Epidermal melanocyte (primary cell): Measurements from ENCODE around the gene KBTBD4.
"Not testable (repeated sequence)": the region's sequence is repeated elsewhere in the genome, so short reads cannot be mapped to it uniquely, and the experiment has no call there.

Experiments used
- DNase-seq: peaks from one replicate; pipeline ENCODE4 v3.0.0; 2011; ENCODE audit warnings: low spot score; ENCODE audit not compliant: insufficient read length

Gene KBTBD4

DNA sequence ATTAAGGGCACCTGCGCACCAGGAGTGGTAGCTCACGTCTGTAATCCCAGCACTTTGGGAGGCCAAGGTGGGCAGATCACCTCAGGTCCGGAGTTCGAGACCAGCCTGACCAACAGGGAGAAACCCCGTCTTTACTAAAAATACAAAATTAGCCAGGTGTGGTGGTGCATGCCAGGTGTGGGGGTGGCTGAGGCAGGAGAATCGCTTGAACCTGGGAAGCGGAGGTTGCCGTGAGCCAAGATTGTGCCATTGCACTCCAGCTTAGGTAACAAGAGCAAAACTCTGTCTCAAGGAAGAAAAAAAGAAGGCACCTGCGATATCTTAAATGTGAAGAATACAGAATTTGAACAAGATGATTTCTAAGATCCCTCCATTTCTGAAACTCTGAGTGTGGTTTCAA is 52.7 kb downstream of the KBTBD4 start:
- not testable (repeated sequence) for DNase-seq

DNA sequence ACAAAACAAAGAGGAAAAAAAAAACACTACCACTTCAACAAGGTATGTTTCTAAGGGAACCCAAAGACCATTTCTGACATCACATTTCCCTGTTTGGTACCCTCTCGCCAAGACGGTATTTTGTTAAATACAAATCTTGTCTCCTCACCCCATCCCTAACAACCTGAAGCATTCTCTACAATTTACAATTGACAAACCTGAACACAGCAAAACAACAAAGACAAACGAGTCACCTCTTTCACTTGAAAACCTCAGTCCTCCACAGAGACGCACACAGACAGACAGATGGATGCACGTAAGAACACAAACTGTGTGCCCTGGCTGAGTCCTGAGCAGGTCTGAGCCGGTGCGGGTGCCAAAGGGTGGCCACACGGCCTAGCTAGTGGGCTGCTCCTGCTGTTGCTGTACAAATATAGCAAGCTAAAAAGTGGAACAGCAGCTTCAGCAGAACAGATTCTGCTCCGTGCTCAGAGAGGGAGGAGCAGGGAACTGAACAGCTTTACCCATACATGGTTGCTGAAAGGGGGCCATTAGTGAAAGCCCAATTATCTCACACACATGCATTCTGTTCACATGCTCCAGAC is 54.4 kb downstream of the KBTBD4 start:
- no peak for DNase-seq

DNA sequence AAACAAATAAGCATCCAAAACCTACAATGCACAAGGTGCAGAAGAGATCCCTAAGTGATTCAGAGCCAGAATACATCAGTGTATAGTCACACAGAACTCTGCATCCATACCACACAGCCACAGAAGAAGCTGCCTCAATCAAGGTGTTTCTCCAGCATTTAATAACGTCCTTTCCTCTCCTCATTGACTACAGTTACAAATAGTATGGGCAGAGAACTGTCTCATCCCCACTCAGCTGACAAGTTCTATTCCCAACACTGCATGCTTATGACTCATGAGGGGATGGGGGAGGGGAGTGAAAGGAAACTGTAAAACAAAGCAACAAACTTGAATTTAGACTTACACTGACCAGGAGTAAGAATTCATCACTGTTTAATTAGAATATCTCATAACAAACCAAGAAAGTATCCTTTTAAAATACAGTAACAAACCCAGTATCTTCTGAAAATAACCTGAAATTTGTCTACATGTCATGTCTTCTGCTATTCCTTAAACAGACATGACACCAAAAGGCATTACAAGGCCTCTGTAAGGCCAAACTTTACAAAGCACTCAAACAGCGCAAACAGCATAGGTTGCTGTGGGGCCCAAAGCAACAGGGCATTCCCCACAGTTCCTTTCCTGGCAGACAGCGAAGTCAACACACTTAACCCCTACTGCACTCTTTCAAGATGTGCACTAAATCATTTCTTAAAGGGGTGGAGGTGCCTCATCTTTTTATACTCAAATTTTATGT is 55.1 kb downstream of the KBTBD4 start:
- peak; percentile 61 for DNase-seq
